Upper lobe of right lung (tissue), 1 donor: Measurements from ENCODE around the gene PAQR5. TPM values are rescaled to one million over a fixed set of nuclear protein-coding genes. Genes with fewer than 3 reads are reported as not detected.

ENCODE experiments used
- ATAC-seq: fragments of 200-7000 bp; cut with Tn5 transposase; one replicate; pipeline ENCODE4 v1.9.1; 2020; ENCODE audit warnings: mild to moderate bottlenecking, moderate library complexity
- DNase-seq: peaks from one replicate; pipeline ENCODE4 v3.0.0-alpha.2; 2020
- H3K27ac ChIP-seq: fragments of 200-600 bp; one replicate; pipeline ENCODE4 v1.8.0; 2022
- H3K27me3 ChIP-seq: fragments of 200-600 bp; one replicate; pipeline ENCODE4 v1.8.0; 2022; ENCODE audit warnings: mild to moderate bottlenecking
- H3K36me3 ChIP-seq: fragments of 200-600 bp; one replicate; pipeline ENCODE4 v1.8.0; 2022
- H3K4me1 ChIP-seq: fragments of 200-600 bp; one replicate; pipeline ENCODE4 v1.8.0; 2022
- H3K4me3 ChIP-seq: fragments of 200-600 bp; one replicate; pipeline ENCODE4 v1.8.0; 2022; ENCODE audit warnings: mild to moderate bottlenecking
- H3K9me3 ChIP-seq: fragments of 200-600 bp; one replicate; pipeline ENCODE4 v1.8.0; 2022
- CTCF ChIP-seq: fragments of 200-600 bp; IDR thresholded peaks from one replicate; pipeline ENCODE4 v1.8.0; 2022; ENCODE audit warnings: antibody characterized with exemption
- intact Hi-C: fragments of 100-400 bp; cut with DNase I; formaldehyde crosslinking; loops from one replicate; pipeline ENCODE4 v1.11.0; 2022
- long read RNA-seq: library from polyadenylated mRNA; unstranded; transcript quantifications from one replicate; pipeline ENCODE4 v2.0.0, GENCODE V29; 2021
- total RNA-seq: library from RNA; stranded (reverse); fragmentation: NEBNext Ultra II Directional; extraction: Animal tissue kit (Norgen Biotek cat#: 25700); gene quantifications from one replicate; pipeline ENCODE4 v1.2.1, GENCODE V29; 2021
- donor health status: DM: no; HTN: yes; CAD: no; lungs with severe emphysema.

PAQR5 gene
- total RNA-seq = 37.9 TPM
- long read RNA-seq, full-length matches to known transcripts = 6 of 29 reads
- long read RNA-seq, partial matches to known transcripts = 12 of 29 reads
- long read RNA-seq, other reads (novel, unspliced or antisense) = 11 of 29 reads

GRCh38 chr15:69298697-69299441 is at the start of gene PAQR5:
TSS of gene PAQR5 (plus strand) at chr15:69298912. CDS start at chr15:69360081, 61,169 bp downstream.
- Histone ChIP-seq H3K27ac (peak within 1 kb of the TSS; percentile 72), H3K4me3 (peak within 1 kb of the TSS; percentile 64), H3K36me3 (no peaks in the 10 kb centered on the region), H3K9me3 (no peaks in the 10 kb centered on the region), H3K4me1 (peaks cover 8% of the 10 kb centered on the region), H3K27me3 (no peaks in the 10 kb centered on the region)
- intact Hi-C loops = no loop called here
- ATAC-seq = peak; percentile 94
- DNase-seq = peak; percentile 89
- TF ChIP-seq CTCF = no peak

GRCh38 chr15:69253156-69253555 is 45.6 kb upstream of the PAQR5 start:
- DNase-seq (no peak), ATAC-seq (no peak)
- intact Hi-C loops = no loop called here
- no peak for TF ChIP-seq CTCF
- Histone ChIP-seq H3K4me3 (no peak overlapping the region), H3K27ac (no peak overlapping the region), H3K27me3 (no peaks in the 10 kb centered on the region), H3K4me1 (peaks cover 3% of the 10 kb centered on the region), H3K36me3 (peaks cover 6% of the 10 kb centered on the region), H3K9me3 (no peaks in the 10 kb centered on the region)

GRCh38 chr15:69265347-69265955 is 33.3 kb upstream of the PAQR5 start:
- no peak overlapping the region for H3K27ac ChIP-seq
- no peaks in the 10 kb centered on the region for H3K9me3 ChIP-seq
- peaks cover 14% of the 10 kb centered on the region for H3K36me3 ChIP-seq
- ATAC-seq (peak; percentile 47), DNase-seq (no peak)
- no peak overlapping the region for H3K4me3 ChIP-seq
- no peaks in the 10 kb centered on the region for H3K4me1 ChIP-seq
- TF ChIP-seq CTCF = peak; percentile 58
- intact Hi-C loops = no loop called here
- no peaks in the 10 kb centered on the region for H3K27me3 ChIP-seq

- ATAC-seq (no peak), DNase-seq (no peak)
- intact Hi-C loops = no loop called here
- H3K4me1 ChIP-seq = peaks cover 6% of the 10 kb centered on the region
- no peak for TF ChIP-seq CTCF
- no peaks in the 10 kb centered on the region for H3K36me3 ChIP-seq
- no peak overlapping the region for H3K27ac ChIP-seq
- H3K9me3 ChIP-seq = no peaks in the 10 kb centered on the region
- H3K27me3 ChIP-seq = no peaks in the 10 kb centered on the region
- H3K4me3 ChIP-seq = no peak overlapping the region
Observed at GRCh38 chr15:69271217-69271616, 27.5 kb upstream of the PAQR5 start.

DNA sequence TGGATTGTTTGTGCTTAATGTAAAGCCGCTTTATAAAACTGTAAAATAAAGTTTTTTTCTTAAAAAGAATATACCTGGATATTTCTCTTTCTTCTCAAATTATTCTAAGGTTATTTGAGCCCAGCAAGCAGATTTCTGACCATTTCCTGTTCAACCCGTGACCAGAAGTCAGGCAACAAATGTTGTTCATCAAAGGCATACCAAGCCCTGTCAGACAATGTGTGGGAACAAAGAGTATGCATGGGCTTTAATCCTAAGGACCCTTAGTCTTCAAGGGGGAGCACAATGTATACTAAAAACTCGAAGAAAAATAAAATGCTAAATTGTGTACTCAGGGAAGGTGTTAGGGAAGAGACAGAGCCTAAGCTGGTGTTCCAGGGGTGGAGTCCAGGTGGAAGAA is 26.6 kb upstream of the PAQR5 start:
- intact Hi-C loops = no loop called here
- DNase-seq (no peak), ATAC-seq (no peak)
- Histone ChIP-seq H3K27ac (no peak overlapping the region), H3K9me3 (no peaks in the 10 kb centered on the region), H3K4me3 (no peak overlapping the region), H3K36me3 (no peaks in the 10 kb centered on the region), H3K27me3 (no peaks in the 10 kb centered on the region), H3K4me1 (peaks cover 6% of the 10 kb centered on the region)
- no peak for TF ChIP-seq CTCF
